Dedifferentiated amniotic fluid mesenchymal stem cell (primary cell): Measurements from ENCODE around the gene RC3H2.

Source experiments
- DNase-seq: peaks from one replicate; pipeline ENCODE4 v3.0.0-alpha.2; 2016; ENCODE audit errors: extremely low spot score

The RC3H2 gene

GRCh38 chr9:122904823-122905710, at the start of gene RC3H2:
Gene RC3H2, minus strand, starts transcription at chr9:122905359. Its CDS starts 7,850 bp downstream, at chr9:122897509.
- peak; percentile 100 for DNase-seq

- DNase-seq: no peak
Measured at GRCh38 chr9:122954253-122954691, 49.1 kb upstream of the RC3H2 start.

- DNase-seq: no peak
Measured at GRCh38 chr9:122951056-122951455, 45.9 kb upstream of the RC3H2 start.

- no peak for DNase-seq
Measured at GRCh38 chr9:122950263-122950662, 45.1 kb upstream of the RC3H2 start.

- no peak for DNase-seq
Measured at GRCh38 chr9:122949696-122950095, 44.5 kb upstream of the RC3H2 start.

- no peak for DNase-seq
Measured at GRCh38 chr9:122948313-122948712, 43.2 kb upstream of the RC3H2 start.

- no peak for DNase-seq
Measured at GRCh38 chr9:122946461-122947005, 41.4 kb upstream of the RC3H2 start.

GRCh38 chr9:122944960-122945888, 40.1 kb upstream of the RC3H2 start:
- no peak for DNase-seq

GRCh38 chr9:122941582-122942234, 36.5 kb upstream of the RC3H2 start:
- DNase-seq: peak; percentile 34

GRCh38 chr9:122940749-122941581, 35.8 kb upstream of the RC3H2 start, which contains the start of gene RABGAP1:
Gene RABGAP1, plus strand, starts transcription at chr9:122941020. Its CDS starts 16,040 bp downstream, at chr9:122957060.
- DNase-seq: peak; percentile 97

- no peak for DNase-seq
Measured at GRCh38 chr9:122940454-122940748, 35.2 kb upstream of the RC3H2 start.

- no peak for DNase-seq
Measured at GRCh38 chr9:122939601-122940000, 34.4 kb upstream of the RC3H2 start.

- no peak for DNase-seq
Measured at GRCh38 chr9:122936883-122937282, 31.7 kb upstream of the RC3H2 start.

- no peak for DNase-seq
Measured at GRCh38 chr9:122936464-122936863, 31.3 kb upstream of the RC3H2 start.

GRCh38 chr9:122931226-122932121, 26.3 kb upstream of the RC3H2 start, which contains the start of gene ZBTB26:
Gene ZBTB26, minus strand, starts transcription at chr9:122931512. Its CDS starts 11,578 bp downstream, at chr9:122919934.
- DNase-seq: peak; percentile 95

- DNase-seq: no peak
Measured at GRCh38 chr9:122930541-122931225, 25.5 kb upstream of the RC3H2 start.

- no peak for DNase-seq
Measured at GRCh38 chr9:122929796-122930354, 24.7 kb upstream of the RC3H2 start.

GRCh38 chr9:122923947-122924346, 18.8 kb upstream of the RC3H2 start:
- no peak for DNase-seq

GRCh38 chr9:122922713-122923112, 17.6 kb upstream of the RC3H2 start:
- no peak for DNase-seq
